HG02623 (cell line): ENCODE data around the gene IGFL4.

ENCODE experiments used
- ATAC-seq: cut with Tn5 transposase; IDR thresholded peaks from one replicate; pipeline ENCODE4 v1.9.1; 2021; ENCODE audit warnings: moderate library complexity; ENCODE audit not compliant: unreplicated experiment

The IGFL4 gene

DNA sequence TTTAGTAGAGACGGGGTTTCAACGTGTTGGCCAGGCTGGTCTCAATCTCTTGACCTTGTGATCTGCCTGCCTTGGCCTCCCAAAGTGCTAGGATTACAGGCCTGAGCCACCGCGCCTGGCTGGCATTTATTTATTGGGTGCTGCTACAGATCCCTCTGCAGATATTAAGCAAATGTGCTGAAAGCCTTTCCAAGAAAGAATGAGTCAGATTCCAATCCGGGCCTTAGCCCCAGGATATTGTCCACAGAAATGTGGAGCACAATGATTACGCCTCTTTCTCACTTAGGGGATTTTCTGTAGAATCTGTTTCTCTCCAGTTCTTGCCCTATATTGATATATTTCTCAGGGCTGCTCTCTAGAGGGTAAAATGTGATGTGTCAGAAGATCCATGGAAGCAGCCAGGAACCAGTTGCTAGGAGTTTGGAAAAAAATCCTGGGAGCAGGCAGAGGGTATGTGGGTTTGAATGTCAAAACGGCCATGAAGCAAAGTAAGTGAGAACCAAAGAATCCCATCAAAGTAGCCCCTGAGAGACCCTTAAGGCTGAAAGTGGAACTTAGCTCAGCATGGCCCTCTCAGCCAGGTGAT is 24.8 kb upstream of the IGFL4 start:
- no peak for ATAC-seq

DNA sequence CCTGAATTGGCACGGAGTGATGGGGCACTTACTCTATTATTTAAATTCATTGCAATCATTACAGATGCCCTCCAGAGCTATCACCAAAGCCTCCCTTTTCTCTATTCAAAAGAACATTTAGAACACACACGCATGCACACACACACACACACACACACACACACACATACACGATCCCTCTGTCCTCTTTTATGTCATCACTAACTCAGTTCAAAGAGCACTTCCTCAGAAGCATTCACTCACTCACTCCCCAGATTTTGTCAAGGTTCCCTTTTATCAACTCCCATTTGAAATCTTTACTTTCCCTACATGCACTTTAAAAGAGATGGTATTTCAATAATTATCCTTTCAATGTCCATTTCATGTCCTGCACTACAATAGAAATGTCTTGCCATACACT is 22.4 kb upstream of the IGFL4 start:
- ATAC-seq, result no peak

DNA sequence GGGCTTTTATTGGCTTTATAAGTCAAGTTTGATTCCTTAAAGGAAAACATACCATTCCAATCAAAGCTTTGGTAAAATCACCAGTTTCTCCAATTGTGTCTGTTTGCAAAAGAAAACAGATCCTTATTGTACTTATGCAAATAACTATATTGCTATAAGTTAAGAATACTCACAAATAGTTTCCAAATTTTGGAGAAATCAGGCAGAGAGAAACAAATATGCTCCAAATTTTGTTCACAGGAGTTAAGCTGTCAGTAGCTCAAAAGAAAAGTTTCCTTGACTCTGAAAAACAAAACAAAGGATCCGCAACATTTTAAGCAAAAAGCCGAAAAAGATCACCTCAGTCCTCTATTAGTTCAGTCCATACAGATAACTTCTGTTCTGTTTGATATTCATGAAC is 19.2 kb upstream of the IGFL4 start:
- no peak for ATAC-seq

- no peak for ATAC-seq
Measured at GRCh38 chr19:46058778-46059177, 18.0 kb upstream of the IGFL4 start.

DNA sequence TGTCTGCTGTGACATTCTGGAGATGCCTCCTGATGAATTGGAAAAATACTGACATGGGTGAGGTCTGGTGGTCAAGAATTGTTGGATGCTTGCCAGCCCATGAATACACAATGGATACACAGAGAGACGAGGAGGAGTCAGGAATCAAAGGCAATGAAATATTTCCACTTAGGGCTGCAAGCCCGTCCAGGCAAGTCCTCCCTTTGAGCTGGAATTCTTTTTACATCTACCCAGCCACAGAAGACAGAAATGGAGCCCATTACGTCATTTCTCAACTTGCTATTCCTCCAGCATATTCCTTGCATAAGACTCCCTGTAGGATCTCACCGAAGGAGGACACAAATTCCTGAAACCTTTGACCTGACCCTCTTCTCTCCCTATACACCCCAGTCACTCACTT is 15.7 kb upstream of the IGFL4 start:
- ATAC-seq, result no peak

- ATAC-seq, result no peak
Measured at GRCh38 chr19:46052896-46053295, 12.1 kb upstream of the IGFL4 start.

- no peak for ATAC-seq
Measured at GRCh38 chr19:46049597-46049996, 8.8 kb upstream of the IGFL4 start.

DNA sequence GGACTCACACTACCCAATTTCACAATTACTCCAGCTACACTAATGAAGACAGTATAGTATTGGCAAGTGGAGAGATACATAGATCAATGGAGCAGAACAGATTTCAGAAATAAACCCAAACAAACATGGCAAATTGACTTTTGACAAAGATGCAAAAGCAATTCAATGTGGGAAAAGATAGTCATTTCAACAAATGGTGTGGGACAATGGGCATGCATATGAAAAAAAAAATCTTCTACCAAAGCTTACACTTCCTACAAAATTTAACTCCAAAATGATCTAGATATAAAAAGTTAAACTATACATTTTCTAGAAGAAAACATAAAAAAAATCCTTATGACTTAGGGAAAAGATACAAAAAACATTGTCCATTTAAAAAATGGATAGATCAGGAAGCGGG is 2.7 kb upstream of the IGFL4 start:
- ATAC-seq, result no peak

- no peak for ATAC-seq
Measured at GRCh38 chr19:46042252-46042883, 1.6 kb upstream of the IGFL4 start.

DNA sequence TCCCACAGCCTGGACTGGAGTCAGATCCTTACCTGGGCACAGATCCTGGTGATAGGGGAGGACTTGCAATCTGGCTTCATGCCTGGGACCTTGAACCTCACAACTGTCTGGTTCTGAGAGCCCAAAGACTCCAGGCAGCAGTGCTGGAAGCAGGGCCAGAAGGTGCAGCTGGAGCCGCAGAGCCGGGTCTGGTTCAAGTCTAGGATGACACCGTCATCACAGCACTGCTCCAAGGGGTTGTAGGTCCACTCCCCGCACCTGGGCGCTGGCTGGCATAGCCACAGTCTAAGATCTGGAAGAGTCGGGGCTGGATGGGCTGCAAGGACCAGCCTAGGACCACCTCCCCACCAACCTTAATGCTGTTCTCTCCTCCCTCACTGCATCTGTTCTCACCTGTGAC is 677 bp downstream of the IGFL4 start:
- no peak for ATAC-seq

DNA sequence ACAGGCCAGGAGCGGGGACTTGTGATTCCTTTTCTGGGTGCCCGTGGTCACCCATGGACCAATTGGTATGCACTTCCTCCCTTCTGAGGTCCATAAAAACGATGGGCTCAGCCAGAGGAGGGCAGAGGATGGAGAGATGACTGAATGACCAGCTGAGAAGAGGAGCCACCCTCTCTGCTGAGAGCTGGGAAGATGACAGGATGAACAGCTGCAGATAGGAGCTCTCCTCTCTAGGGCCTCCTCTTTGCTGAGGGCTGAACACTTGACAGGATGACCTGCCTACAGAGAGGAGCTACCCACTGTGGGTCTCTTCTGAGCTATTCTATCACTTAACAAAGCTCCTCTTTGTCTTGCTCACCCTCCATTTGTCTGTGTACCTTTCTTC is 4.1 kb downstream of the IGFL4 start:
- ATAC-seq, result no peak

GRCh38 chr19:46035986-46036743 is 4.6 kb downstream of the IGFL4 start:
- no peak for ATAC-seq

DNA sequence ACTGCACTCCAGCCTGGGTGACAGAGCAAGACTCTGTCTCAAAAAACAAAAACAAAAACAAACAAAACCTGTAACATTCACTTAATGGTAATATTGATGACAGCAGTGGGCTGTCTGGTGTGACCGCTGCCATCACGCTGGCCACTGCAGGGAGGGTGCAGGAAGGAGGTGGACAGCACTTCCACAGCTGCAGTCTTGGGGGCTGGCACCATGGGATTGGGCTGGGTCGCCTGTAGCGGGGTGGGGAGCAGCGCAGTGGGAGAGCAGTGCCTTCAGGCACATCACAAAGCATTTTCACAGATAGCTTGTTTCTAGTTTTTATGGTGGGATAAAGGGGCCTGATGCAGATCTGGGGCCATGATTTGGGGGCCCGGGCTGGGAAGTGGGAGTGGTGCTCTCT is 5.3 kb downstream of the IGFL4 start:
- ATAC-seq, result no peak

- ATAC-seq, result no peak
Measured at GRCh38 chr19:46033401-46033800, 7.4 kb downstream of the IGFL4 start.

DNA sequence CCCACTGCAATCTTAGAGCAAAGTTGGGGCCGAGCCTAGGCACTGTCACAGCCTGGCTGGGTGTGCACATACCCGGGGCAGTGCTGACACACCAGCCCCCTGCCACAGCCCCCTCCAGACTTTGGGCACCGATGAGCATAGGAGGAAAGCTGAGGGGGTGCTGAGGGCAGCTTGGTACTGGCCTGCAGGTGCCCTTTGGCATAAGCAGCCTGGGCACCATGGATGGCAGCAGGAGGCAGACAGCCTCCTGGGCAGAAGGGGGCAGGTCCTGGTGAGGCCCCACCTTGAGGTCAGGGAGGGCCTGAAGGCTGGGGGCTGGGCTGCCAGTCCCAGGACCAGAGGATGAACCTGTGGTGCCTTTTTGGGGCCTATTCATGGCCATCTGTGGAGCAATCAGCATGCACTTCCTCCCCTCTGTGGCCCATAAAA is 8.2 kb downstream of the IGFL4 start:
- ATAC-seq, result no peak

DNA sequence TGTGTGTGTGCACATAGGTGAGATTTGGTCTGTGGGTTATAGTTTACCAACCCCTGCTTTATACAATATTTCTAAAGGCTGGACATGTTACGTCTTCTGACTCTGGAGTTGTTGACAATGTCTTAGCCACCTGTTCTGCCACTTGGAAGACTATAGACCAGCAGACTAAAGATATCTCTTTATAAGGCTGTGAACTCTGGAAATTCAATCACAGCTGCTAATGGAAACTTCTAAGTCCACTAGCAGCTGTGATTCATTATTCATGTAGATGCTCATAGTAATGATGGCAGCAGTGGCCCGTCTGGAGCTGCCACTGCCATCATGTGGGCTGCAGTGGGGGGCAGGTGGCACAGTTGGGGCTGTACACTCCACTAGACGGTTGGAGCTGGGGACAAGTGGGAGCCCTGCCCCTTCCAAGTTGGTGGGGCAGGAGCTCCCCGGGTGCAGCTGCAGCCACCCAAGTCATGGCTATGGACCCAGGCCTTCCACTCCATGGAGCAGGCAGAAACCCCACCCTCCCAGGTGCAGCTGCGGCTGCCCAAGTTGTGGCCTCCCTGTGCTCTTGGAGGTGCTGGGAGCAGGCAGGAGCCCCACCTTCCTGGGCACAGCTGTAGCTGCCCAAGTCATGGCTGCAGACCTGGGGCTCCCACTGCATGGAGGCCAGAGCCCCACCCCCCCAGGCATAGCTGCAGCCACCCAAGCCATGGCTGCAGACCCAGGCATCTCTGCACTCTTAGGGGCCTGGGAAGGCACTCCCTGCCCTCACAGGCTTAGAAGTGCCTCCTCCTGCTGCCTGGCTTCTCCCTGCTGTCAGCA is 8.8 kb downstream of the IGFL4 start:
- ATAC-seq, result no peak

GRCh38 chr19:46030812-46031550 is 9.8 kb downstream of the IGFL4 start:
- no peak for ATAC-seq

GRCh38 chr19:46025835-46026234 is 15.0 kb downstream of the IGFL4 start:
- ATAC-seq, result no peak

DNA sequence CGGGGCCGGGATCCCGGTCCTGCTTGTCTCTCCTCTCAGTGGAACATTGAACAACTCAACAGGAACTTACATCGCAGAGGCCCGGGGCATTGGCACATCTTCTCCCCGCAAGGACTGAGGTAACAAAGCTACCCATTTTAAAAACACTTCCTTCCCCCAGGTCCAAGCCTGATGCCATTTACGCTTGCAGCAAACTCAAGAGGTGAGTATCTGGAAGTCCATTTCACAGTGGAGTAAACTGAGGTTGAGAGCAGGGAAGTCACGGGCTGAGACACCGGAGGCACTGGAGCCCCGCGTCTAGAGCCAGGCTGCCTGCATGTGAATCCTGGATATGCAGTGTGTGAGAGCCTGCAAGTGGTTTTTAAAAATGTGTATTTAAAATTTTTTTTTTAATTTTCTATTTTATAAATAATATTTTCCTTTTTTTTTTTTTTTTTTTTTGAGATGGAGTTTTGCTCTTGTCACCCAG is 17.5 kb downstream of the IGFL4 start:
- no peak for ATAC-seq

DNA sequence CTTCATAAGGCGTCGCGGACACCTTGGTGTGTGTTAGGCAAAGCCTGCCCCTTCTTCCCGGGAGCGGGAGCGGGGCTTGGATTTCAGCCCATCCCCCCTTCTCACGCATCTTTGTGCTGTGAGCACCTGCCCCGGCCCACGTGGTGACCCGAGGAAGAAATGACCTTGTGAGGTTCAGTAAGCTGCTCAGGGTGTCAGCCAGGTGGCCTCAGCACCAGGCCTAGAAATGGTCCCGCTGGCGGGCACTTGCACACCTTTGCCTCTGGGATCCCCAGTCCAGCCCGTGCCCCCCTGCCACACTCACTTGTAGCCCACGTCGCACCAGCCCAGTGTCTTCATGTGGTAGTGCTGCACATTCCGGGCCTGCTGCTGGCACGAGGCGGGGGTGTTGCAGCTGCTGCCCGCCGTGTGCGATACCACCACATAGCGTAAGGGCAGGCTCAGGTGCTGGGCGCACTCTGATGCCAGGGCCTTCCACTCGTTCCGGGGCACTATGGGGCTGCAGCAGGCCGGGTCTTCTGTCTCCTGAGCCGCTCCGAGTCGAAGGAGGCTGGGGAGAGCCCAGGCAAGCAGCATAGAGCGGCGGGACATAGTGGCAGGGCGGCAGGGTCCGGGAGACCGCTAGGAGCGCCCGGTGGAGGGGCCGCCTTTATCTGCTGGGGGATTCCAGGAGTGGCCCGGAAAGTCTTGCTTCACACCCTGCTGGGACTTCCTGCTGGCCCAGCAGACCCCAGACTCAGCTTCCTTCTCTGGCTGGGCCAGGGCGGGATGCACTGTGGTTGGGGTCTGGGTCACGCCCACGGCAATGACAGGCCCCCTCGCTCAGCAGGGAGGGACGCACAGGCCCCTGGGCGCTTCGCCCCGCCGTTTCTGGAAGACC is 18.1 kb downstream of the IGFL4 start, which contains the start of gene PGLYRP1:
Gene PGLYRP1, minus strand, starts transcription at position 623 of the 880 bp plus-strand sequence. Its CDS starts 32 bp downstream, at position 591.
- no peak for ATAC-seq
